NCI-H526 treated with DMSO at 0.1 percent for 48 hours (cell line): ENCODE measurements around the gene FCGR1A.
"Not testable (repeated sequence)": the region's sequence is repeated elsewhere in the genome, so short reads cannot be mapped to it uniquely, and the experiment has no call there.

Experiments
- DNase-seq: peaks from one replicate; lab custom pipeline; 2025; lab: John Stamatoyannopoulos, UW

The FCGR1A gene

GRCh38 chr1:149777084-149777483 is 5.4 kb upstream of the FCGR1A start:
- DNase-seq, result not testable (repeated sequence)

- DNase-seq, result not testable (repeated sequence)
Observed at GRCh38 chr1:149778313-149778712, 4.2 kb upstream of the FCGR1A start.

DNA sequence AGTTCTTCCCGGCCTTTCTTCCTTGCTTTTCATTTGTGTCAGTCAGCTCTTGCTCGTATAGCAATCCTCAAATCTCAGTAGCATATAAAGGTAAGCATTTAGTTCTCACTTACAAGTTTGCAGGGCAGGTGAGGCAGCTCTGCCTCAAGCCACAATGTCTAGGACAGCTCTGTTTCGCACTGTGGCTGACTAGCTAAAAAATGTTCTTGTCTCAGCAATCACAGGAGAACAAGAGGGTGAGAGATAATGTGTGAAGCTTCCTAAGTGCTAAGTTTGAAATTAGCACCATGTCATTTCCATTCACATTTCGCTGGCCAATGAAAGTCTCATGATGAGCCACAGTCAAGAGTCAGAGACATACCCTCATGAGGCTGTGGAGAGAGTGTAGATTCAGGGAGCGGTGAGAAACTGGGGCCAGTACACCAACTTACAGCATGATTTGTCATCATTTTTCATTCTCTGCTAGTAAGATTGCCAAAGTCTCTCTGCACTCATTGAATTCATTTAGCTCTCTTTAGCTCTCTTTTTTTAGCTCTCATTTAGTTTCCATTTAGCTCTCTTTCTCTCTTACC is 995 bp upstream of the FCGR1A start:
- DNase-seq, result not testable (repeated sequence)

DNA sequence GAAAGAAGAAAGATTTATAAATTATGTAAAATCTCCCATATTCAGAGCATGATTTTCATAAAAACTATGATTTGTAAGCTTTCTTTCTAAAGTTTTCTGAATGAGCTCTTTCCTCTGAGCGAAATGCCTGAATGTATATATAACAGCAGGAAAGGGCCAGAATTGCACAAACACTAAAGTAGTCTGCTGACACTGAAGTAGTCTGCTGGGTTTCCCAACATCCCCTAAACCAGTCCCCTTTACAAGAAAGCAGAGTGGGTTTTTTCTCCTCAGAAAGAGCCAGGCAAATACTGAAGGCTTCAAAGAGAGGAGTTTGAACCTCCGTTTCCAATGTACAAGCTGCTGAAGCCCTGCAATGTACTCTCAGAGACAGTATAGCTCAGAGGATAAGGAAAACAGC is 795 bp downstream of the FCGR1A start:
- DNase-seq, result not testable (repeated sequence)

- DNase-seq, result not testable (repeated sequence)
Observed at GRCh38 chr1:149783868-149784267, 1.4 kb downstream of the FCGR1A start.

DNA sequence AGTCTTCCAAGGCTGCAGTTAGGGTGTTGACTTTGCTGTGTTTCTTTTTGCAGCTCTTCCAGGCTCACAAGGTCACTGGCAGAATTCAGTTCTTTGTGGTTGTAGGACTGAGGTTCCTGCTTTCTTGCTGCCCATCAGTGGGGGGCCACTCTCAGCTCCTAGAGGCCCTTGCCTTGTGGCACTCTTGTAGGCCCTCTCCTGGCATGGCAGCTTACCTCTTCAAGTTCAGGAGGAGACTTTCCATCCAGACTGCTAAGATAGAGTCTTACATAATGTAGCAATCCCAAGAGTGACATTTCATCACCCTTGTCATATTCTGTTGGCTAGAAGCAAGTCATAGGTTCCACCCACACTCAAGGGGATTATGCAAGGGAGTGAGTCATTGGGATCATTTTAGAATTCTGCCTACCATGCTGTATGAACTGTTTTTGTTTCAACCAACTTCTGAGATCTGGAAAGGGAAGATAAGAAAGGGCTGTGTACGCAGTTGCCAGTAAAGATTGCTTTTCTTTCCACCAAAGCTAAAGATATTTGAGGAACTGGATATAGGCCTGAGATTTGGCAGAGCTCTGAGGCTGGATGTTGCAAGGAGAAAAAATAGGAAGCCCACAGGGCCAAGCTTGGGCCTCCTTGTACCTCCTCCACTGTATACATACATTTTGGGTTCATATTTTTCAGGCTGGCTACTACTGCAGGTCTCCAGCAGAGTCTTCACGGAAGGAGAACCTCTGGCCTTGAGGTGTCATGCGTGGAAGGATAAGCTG is 5.4 kb downstream of the FCGR1A start:
- not testable (repeated sequence) for DNase-seq

GRCh38 chr1:149792502-149792901 is 10.0 kb downstream of the FCGR1A start:
- peak; percentile 76 for DNase-seq

GRCh38 chr1:149792912-149793515 is 10.5 kb downstream of the FCGR1A start:
- peak; percentile 82 for DNase-seq

DNA sequence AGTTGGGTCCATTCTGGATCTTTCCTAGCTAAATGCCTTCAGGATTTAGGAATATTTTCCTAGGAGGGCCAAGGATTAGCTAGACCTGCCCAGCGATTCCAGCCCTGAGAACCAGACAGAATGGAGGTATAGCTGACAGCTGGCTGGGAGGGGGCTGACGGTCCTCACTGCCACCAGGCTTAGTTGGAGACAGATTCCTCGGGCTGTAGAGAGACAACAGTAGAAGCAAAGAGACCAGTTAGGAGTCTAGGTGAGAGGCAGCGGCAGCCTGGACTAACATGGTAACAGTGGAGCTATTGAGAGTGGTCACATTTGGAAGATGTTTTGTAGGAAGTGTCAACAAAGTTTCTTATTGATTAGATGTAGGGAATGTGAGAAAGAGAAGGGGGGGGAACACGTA is 11.4 kb downstream of the FCGR1A start:
- not testable (repeated sequence) for DNase-seq

DNA sequence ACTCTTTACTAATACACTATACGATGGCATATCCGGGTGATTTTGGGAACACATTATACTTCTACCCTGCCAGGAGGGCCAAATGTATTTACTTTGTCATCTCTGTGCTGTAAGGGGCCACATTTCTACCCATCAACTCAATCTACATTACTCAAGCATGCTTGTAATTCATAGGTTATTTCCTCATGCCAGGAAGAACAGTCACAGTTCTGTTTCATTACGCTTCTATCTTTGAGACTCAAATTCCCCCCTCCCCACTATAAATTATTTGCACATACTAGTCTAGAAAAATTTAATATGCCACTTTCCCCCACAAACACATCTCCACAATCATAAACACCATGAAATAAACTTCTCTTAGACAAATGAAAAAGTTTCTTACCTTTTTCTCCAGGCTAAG is 19.1 kb downstream of the FCGR1A start:
- not testable (repeated sequence) for DNase-seq

- DNase-seq, result not testable (repeated sequence)
Observed at GRCh38 chr1:149804417-149805080, 22.1 kb downstream of the FCGR1A start.

DNA sequence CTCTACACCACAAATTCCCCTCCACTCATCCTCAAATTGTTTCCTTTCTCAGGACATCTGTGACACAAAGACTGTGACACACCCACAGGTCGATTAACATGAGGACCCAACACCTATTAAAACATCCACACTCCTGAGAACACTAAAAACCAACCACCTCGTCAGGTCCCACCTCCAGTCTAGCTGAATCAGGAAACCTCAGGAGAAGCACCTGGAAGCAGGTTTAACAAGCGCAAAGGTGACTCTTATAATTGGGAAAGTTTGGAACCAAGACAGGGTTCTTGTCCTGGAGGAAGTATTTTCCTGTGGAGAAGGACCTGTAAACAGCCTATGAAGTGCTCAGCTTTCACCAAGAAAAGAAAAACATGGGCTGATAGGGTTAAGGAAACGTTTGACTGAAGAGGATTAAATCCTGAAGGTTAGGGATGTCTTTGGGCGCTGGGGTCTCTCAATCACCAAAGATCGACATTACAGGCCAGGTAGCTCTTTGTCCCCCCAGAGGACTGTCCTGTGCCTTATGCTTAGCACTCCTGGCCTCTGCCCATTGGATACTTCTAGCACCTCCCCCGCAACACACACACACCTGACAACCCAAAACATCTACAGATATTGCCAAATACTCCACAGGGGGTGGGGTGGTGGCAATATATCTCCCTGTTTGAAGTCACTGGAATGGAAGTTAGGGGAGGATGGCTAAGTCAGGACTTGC is 28.4 kb downstream of the FCGR1A start:
- peak; percentile 50 for DNase-seq

- peak; percentile 50 for DNase-seq
Observed at GRCh38 chr1:149811514-149811889, 29.0 kb downstream of the FCGR1A start.

- peak; percentile 99 for DNase-seq
Observed at GRCh38 chr1:149811890-149812829, 29.7 kb downstream of the FCGR1A start.

GRCh38 chr1:149812893-149813801 is 30.7 kb downstream of the FCGR1A start:
- peak; percentile 97 for DNase-seq

GRCh38 chr1:149820387-149820786 is 37.9 kb downstream of the FCGR1A start:
- DNase-seq, result not testable (repeated sequence)

GRCh38 chr1:149826555-149826954 is 44.1 kb downstream of the FCGR1A start:
- DNase-seq, result not testable (repeated sequence)

GRCh38 chr1:149831764-149832315 is 49.3 kb downstream of the FCGR1A start:
- DNase-seq, result not testable (repeated sequence)
